MM.1S (cell line): ENCODE data around the gene PRKAR2B.
A peak's percentile ranks its signal among the peaks of the same experiment; 100 is the strongest.

ENCODE experiments used
- DNase-seq: peaks from one replicate; pipeline ENCODE4 v3.0.0-alpha.2; 2015
- H2AFZ ChIP-seq: fragments of 300-600 bp; sonication (generic); 2 replicates; pipeline ENCODE4 v1.6.0; 2016; ENCODE audit warnings: antibody characterized with exemption, low read length
- H3F3A ChIP-seq: fragments of 300-600 bp; sonication (generic); 2 replicates; pipeline ENCODE4 v1.6.1; 2016; ENCODE audit warnings: mild to moderate bottlenecking, antibody characterized with exemption, low read length, moderate library complexity, mixed read lengths; ENCODE audit not compliant: insufficient read depth
- H3K27ac ChIP-seq: fragments of 300-600 bp; sonication (generic); 2 replicates; pipeline ENCODE4 v1.5.1; 2016; ENCODE audit warnings: mild to moderate bottlenecking, low read length
- H3K27me3 ChIP-seq: fragments of 300-600 bp; sonication (generic); replicated peaks from 2 replicates; pipeline ENCODE4 v1.6.0; 2016; ENCODE audit warnings: low read length; ENCODE audit not compliant: insufficient read depth
- H3K36me3 ChIP-seq: fragments of 300-600 bp; sonication (generic); replicated peaks from 2 replicates; pipeline ENCODE4 v1.6.1; 2016; ENCODE audit warnings: mild to moderate bottlenecking, low read length, mixed read lengths; ENCODE audit not compliant: insufficient read depth
- H3K4me1 ChIP-seq: fragments of 300-600 bp; sonication (generic); 2 replicates; pipeline ENCODE4 v1.6.1; 2016; ENCODE audit warnings: low read length, mixed read lengths
- H3K4me2 ChIP-seq: fragments of 300-600 bp; sonication (generic); 2 replicates; pipeline ENCODE4 v1.6.0; 2016; ENCODE audit warnings: low read depth, low read length
- H3K4me3 ChIP-seq: fragments of 300-600 bp; sonication (generic); 2 replicates; pipeline ENCODE4 v1.5.1; 2016; ENCODE audit warnings: low read length, mixed read lengths
- H3K79me2 ChIP-seq: fragments of 300-600 bp; sonication (generic); 2 replicates; pipeline ENCODE4 v1.6.1; 2016; ENCODE audit warnings: mixed run types, low read length, mixed read lengths
- H3K9ac ChIP-seq: fragments of 300-600 bp; sonication (generic); 2 replicates; pipeline ENCODE4 v1.6.1; 2016; ENCODE audit warnings: low read length, mixed read lengths
- H3K9me2 ChIP-seq: fragments of 300-600 bp; sonication (generic); replicated peaks from 2 replicates; pipeline ENCODE4 v1.6.1; 2016; ENCODE audit warnings: mild to moderate bottlenecking, low read length, mixed read lengths; ENCODE audit not compliant: insufficient read depth
- H3K9me3 ChIP-seq: fragments of 300-600 bp; sonication (generic); replicated peaks from 2 replicates; pipeline ENCODE4 v1.6.1; 2016; ENCODE audit warnings: mild to moderate bottlenecking, low read length, mixed read lengths; ENCODE audit not compliant: insufficient read depth
- H4K20me1 ChIP-seq: fragments of 300-600 bp; sonication (generic); 2 replicates; pipeline ENCODE4 v1.6.1; 2016; ENCODE audit warnings: mild to moderate bottlenecking, low read length, moderate library complexity, mixed read lengths; ENCODE audit not compliant: insufficient read depth
- EZH2 ChIP-seq: fragments of 300-600 bp; sonication (generic); optimal IDR thresholded peaks from 2 replicates; pipeline ENCODE3; 2017; ENCODE audit warnings: low read depth, mild to moderate bottlenecking, antibody characterized with exemption, low read length, mixed read lengths
- EZH2phosphoT487 ChIP-seq: fragments of 300-600 bp; sonication (generic); IDR thresholded peaks from 2 replicates; pipeline ENCODE4 v1.6.1; 2018; ENCODE audit warnings: antibody characterized with exemption, low read length
- TF ChIP-seq, protein P1 (sequence below): fragments of 300-600 bp; sonication (generic); IDR thresholded peaks from 2 replicates; pipeline ENCODE4 v1.5.1; 2016; ENCODE audit warnings: antibody characterized with exemption, low read length, mixed read lengths

PRKAR2B gene

GRCh38 chr7:107043921-107044346 lies 571 bp upstream of the PRKAR2B start:
- Histone ChIP-seq H3K4me2 (peak overlapping the region; percentile 68), H3K36me3 (no peaks in the 10 kb centered on the region), H3K27me3 (0 out of 2 replicates have a peak, but pooled peaks cover 9% of the 10 kb centered on the region), H3K9me3 (no peaks in the 10 kb centered on the region), H3K9ac (peak overlapping the region; percentile 19; the same call in 1 of the 2 replicates), H3K4me3 (peak overlapping the region; percentile 62), H2AFZ (peak overlapping the region; percentile 75), H3K27ac (no peak overlapping the region), H3K4me1 (peaks cover 5% of the 10 kb centered on the region; the same call in 1 of the 2 replicates), H3K9me2 (no peaks in the 10 kb centered on the region), H3F3A (peaks cover 3% of the 10 kb centered on the region; the same call in 1 of the 2 replicates), H4K20me1 (no peaks in the 10 kb centered on the region), H3K79me2 (no peaks in the 10 kb centered on the region)
- DNase-seq: no peak
- TF ChIP-seq, protein P1, sequence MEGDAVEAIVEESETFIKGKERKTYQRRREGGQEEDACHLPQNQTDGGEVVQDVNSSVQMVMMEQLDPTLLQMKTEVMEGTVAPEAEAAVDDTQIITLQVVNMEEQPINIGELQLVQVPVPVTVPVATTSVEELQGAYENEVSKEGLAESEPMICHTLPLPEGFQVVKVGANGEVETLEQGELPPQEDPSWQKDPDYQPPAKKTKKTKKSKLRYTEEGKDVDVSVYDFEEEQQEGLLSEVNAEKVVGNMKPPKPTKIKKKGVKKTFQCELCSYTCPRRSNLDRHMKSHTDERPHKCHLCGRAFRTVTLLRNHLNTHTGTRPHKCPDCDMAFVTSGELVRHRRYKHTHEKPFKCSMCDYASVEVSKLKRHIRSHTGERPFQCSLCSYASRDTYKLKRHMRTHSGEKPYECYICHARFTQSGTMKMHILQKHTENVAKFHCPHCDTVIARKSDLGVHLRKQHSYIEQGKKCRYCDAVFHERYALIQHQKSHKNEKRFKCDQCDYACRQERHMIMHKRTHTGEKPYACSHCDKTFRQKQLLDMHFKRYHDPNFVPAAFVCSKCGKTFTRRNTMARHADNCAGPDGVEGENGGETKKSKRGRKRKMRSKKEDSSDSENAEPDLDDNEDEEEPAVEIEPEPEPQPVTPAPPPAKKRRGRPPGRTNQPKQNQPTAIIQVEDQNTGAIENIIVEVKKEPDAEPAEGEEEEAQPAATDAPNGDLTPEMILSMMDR: no peak

GRCh38 chr7:107045195-107045960 lies 873 bp downstream of the PRKAR2B start:
- DNase-seq: no peak
- Histone ChIP-seq H3K27me3 (0 out of 2 replicates have a peak, but pooled peaks cover 9% of the 10 kb centered on the region), H3K36me3 (no peaks in the 10 kb centered on the region), H3K4me1 (peaks cover 5% of the 10 kb centered on the region; the same call in 1 of the 2 replicates), H4K20me1 (no peaks in the 10 kb centered on the region), H2AFZ (peak overlapping the region; percentile 73), H3K9me3 (no peaks in the 10 kb centered on the region), H3K79me2 (no peaks in the 10 kb centered on the region), H3K9me2 (no peaks in the 10 kb centered on the region), H3K9ac (peak overlapping the region; percentile 34; the same call in 1 of the 2 replicates), H3K4me2 (peak overlapping the region; percentile 96), H3F3A (peaks cover 3% of the 10 kb centered on the region; the same call in 1 of the 2 replicates), H3K27ac (no peak overlapping the region), H3K4me3 (peak overlapping the region; percentile 72)
- no peak for TF ChIP-seq EZH2
- TF ChIP-seq EZH2phosphoT487: no peak
- TF ChIP-seq, protein P1: no peak

DNA sequence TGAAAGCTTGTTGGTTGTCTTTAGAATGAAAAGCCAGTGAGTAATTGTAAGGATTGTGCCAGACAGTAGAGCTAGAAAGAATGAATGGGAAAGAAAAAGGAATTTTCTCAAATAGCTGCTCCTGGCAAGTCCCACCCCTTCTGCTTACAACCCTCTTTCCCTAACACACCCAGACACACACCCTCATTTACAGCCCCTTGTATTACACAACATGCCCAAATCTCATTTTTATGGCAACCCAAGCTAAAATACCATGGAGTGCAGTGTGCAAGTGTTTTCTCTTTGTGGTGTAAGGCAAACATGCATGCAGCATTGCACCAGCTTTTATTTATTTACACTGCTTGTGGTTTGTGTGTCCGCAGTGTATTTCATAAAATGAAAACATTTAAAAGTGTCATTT lies 1.5 kb downstream of the PRKAR2B start:
- Histone ChIP-seq H3K9me2 (no peaks in the 10 kb centered on the region), H3K4me1 (peaks cover 5% of the 10 kb centered on the region; the same call in 1 of the 2 replicates), H3K27ac (no peak overlapping the region), H3K27me3 (0 out of 2 replicates have a peak, but pooled peaks cover 9% of the 10 kb centered on the region), H3K4me3 (no peak overlapping the region), H4K20me1 (no peaks in the 10 kb centered on the region), H3K9ac (no peak overlapping the region), H3K4me2 (peak overlapping the region; percentile 96; the same call in 1 of the 2 replicates), H3F3A (peaks cover 3% of the 10 kb centered on the region; the same call in 1 of the 2 replicates), H3K9me3 (no peaks in the 10 kb centered on the region), H2AFZ (no peak overlapping the region), H3K36me3 (no peaks in the 10 kb centered on the region), H3K79me2 (no peaks in the 10 kb centered on the region)
- DNase-seq: no peak
- TF ChIP-seq, protein P1: no peak
